ENCODE measurements around the gene IBSP.

Gene IBSP

GRCh38 chr4:87799301-87800113 is at the start of gene IBSP:
IBSP (plus strand) TSS chr4:87799554; CDS start chr4:87802362, 2,808 bp downstream.
- no peak for DNase-seq (ENCODE audit: low spot score)

GRCh38 chr4:87749883-87750282 is 49.5 kb upstream of the IBSP start:
- DNase-seq (ENCODE audit: low spot score), result peak; percentile 1

- no peak for DNase-seq (ENCODE audit: low spot score)
Observed at GRCh38 chr4:87758270-87758669, 41.1 kb upstream of the IBSP start.

GRCh38 chr4:87762311-87762710 is 37.0 kb upstream of the IBSP start:
- DNase-seq (ENCODE audit: low spot score), result no peak

GRCh38 chr4:87781569-87781968 is 17.8 kb upstream of the IBSP start:
- no peak for DNase-seq (ENCODE audit: low spot score)

- DNase-seq (ENCODE audit: low spot score), result no peak
Observed at GRCh38 chr4:87783781-87784180, 15.6 kb upstream of the IBSP start.

- no peak for DNase-seq (ENCODE audit: low spot score)
Observed at GRCh38 chr4:87785731-87786509, 13.4 kb upstream of the IBSP start.

- peak; percentile 3 for DNase-seq (ENCODE audit: low spot score)
Observed at GRCh38 chr4:87802858-87803257, 3.5 kb downstream of the IBSP start.

GRCh38 chr4:87803421-87803820 is 4.1 kb downstream of the IBSP start:
- DNase-seq (ENCODE audit: low spot score), result no peak

GRCh38 chr4:87804871-87805270 is 5.5 kb downstream of the IBSP start:
- DNase-seq (ENCODE audit: low spot score), result no peak

- no peak for DNase-seq (ENCODE audit: low spot score)
Observed at GRCh38 chr4:87805971-87806370, 6.6 kb downstream of the IBSP start.

GRCh38 chr4:87806520-87806919 is 7.2 kb downstream of the IBSP start:
- no peak for DNase-seq (ENCODE audit: low spot score)

GRCh38 chr4:87807402-87807801 is 8.0 kb downstream of the IBSP start:
- DNase-seq (ENCODE audit: low spot score), result peak; percentile 1

GRCh38 chr4:87811977-87812376 is 12.6 kb downstream of the IBSP start:
- no peak for DNase-seq (ENCODE audit: low spot score)

GRCh38 chr4:87819281-87819919 is 20.0 kb downstream of the IBSP start:
- no peak for DNase-seq (ENCODE audit: low spot score)

GRCh38 chr4:87823200-87823599 is 23.8 kb downstream of the IBSP start:
- no peak for DNase-seq (ENCODE audit: low spot score)

- DNase-seq (ENCODE audit: low spot score), result no peak
Observed at GRCh38 chr4:87823724-87824123, 24.4 kb downstream of the IBSP start.

GRCh38 chr4:87824352-87824751 is 25.0 kb downstream of the IBSP start:
- DNase-seq (ENCODE audit: low spot score), result no peak

GRCh38 chr4:87832669-87833068 is 33.3 kb downstream of the IBSP start, which contains the start of gene MEPE:
MEPE (plus strand) TSS chr4:87832969; CDS start chr4:87834715, 1,746 bp downstream.
- no peak for DNase-seq (ENCODE audit: low spot score)

GRCh38 chr4:87834401-87834800 is 35.0 kb downstream of the IBSP start:
- no peak for DNase-seq (ENCODE audit: low spot score)

- no peak for DNase-seq (ENCODE audit: low spot score)
Observed at GRCh38 chr4:87835197-87835596, 35.8 kb downstream of the IBSP start.

- no peak for DNase-seq (ENCODE audit: low spot score)
Observed at GRCh38 chr4:87835743-87836142, 36.4 kb downstream of the IBSP start.

GRCh38 chr4:87838205-87838604 is 38.9 kb downstream of the IBSP start:
- DNase-seq (ENCODE audit: low spot score), result no peak

Data from HuH-7 (cell line).